Liver (tissue), 3 donors: Measurements from ENCODE around the gene SH3PXD2A.

Experiments
- CTCF ChIP-seq: fragments of 150-350 bp; IDR thresholded peaks from 2 replicates; pipeline ENCODE4 v1.5.1; 2017; ENCODE audit warnings: improper control_type of control experiment, low read depth, low read length; ENCODE audit not compliant: missing input control
- EGR1 ChIP-seq, 2 donors: IDR thresholded peaks; 2 replicates each; pipeline ENCODE4 v1.6.1; 2016 to 2018; ENCODE audit warnings: antibody characterized with exemption in 2 of 2, low read depth in 2 of 2
- GABPA ChIP-seq, 2 donors: IDR thresholded peaks in 1 of 2; conservative IDR thresholded peaks in 1 of 2; 2 replicates each; pipeline ENCODE4 v1.6.1; 2016; ENCODE audit warnings: antibody characterized with exemption in 2 of 2, mild to moderate bottlenecking in 1 of 2, moderate library complexity in 1 of 2
- JUND ChIP-seq, 2 donors: IDR thresholded peaks; 2 replicates each; pipeline ENCODE4 v1.6.1; 2016; ENCODE audit warnings: antibody characterized with exemption in 2 of 2
- RAD21 ChIP-seq, 2 donors: IDR thresholded peaks; 2 replicates each; pipeline ENCODE4 v1.6.1; 2016; ENCODE audit warnings: antibody characterized with exemption in 2 of 2, mild to moderate bottlenecking in 2 of 2
- REST ChIP-seq: IDR thresholded peaks from 2 replicates; pipeline ENCODE4 v1.6.1; 2016; ENCODE audit warnings: antibody characterized with exemption, mild to moderate bottlenecking
- RXRA ChIP-seq, 2 donors: IDR thresholded peaks; 2 replicates each; pipeline ENCODE4 v1.6.1; 2017 to 2018; ENCODE audit warnings: antibody characterized with exemption in 2 of 2, mild to moderate bottlenecking in 1 of 2
- YY1 ChIP-seq: IDR thresholded peaks from 2 replicates; pipeline ENCODE4 v1.6.1; 2016; ENCODE audit warnings: antibody characterized with exemption, mild to moderate bottlenecking
- donor health status: healthy.
- donor health status: healthy.

- no peak for TF ChIP-seq CTCF
- TF ChIP-seq YY1 = no peak
- TF ChIP-seq JUND (IDR thresholded peaks at IDR 0.05) = no peak
- no peak for TF ChIP-seq RAD21 (IDR thresholded peaks at IDR 0.05)
- TF ChIP-seq GABPA (IDR thresholded peaks at IDR 0.05 in 1 of 2, conservative IDR thresholded peaks at IDR 0.05 in 1 of 2) = no peak
- TF ChIP-seq EGR1 (IDR thresholded peaks at IDR 0.05; ENCODE audit: low read depth in 2 of 2) = no peak
- no peak for TF ChIP-seq RXRA (IDR thresholded peaks at IDR 0.05)
- no peak for TF ChIP-seq REST
These were observed 128.7 kb downstream of the SH3PXD2A start for GRCh38 chr10:103726637-103727036.
